ENCODE data around the gene COPB1. TPM values are rescaled to one million over a fixed set of nuclear protein-coding genes. Genes with fewer than 3 reads are reported as not detected.

COPB1 gene
- total RNA-seq, 1 donor from 2014 or later, result 59.9 TPM

DNA sequence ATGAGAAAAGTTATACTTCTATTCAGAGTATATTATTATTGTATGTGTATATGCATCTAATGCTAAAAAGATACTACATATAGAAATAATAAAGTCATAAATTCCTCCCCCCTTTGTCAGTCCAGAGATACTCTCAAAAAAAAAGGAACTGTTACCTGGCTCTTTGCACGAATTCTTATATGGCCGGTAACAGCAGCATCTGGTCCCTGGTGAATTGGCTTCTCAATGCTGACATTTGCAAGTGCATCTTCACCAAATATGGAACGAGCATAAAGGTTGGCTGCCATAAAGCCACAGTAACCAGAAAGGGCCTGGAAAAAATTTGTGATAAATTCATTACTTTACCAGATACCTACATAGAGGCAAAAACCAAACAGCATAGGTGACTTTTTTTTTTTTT, 41.2 kb downstream of the COPB1 start:
- TF ChIP-seq POLR2A (IDR thresholded peaks at IDR 0.05) (no peak), POLR2AphosphoS5 (IDR thresholded peaks at IDR 0.05; ENCODE audit: insufficient read depth in 1 of 2, low read depth in 1 of 2) (no peak)
- TF ChIP-seq, protein P1, sequence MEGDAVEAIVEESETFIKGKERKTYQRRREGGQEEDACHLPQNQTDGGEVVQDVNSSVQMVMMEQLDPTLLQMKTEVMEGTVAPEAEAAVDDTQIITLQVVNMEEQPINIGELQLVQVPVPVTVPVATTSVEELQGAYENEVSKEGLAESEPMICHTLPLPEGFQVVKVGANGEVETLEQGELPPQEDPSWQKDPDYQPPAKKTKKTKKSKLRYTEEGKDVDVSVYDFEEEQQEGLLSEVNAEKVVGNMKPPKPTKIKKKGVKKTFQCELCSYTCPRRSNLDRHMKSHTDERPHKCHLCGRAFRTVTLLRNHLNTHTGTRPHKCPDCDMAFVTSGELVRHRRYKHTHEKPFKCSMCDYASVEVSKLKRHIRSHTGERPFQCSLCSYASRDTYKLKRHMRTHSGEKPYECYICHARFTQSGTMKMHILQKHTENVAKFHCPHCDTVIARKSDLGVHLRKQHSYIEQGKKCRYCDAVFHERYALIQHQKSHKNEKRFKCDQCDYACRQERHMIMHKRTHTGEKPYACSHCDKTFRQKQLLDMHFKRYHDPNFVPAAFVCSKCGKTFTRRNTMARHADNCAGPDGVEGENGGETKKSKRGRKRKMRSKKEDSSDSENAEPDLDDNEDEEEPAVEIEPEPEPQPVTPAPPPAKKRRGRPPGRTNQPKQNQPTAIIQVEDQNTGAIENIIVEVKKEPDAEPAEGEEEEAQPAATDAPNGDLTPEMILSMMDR (IDR thresholded peaks at IDR 0.05), result no peak
- Histone ChIP-seq H3K4me3 (no peak overlapping the region), H3K36me3 (peaks cover 5 to 64% of the 10 kb centered on the region in 2 donors), H3K4me1 (no peaks in the 10 kb centered on the region), H3K27ac (no peak overlapping the region), H3K27me3 (no peaks in the 10 kb centered on the region), H3K9me3 (no peaks in the 10 kb centered on the region)
- DNase-seq (ENCODE audit: extremely low spot score in 2 of 2), result no peak
- intact Hi-C loops (cut with DNase I), result no loop called here

DNA sequence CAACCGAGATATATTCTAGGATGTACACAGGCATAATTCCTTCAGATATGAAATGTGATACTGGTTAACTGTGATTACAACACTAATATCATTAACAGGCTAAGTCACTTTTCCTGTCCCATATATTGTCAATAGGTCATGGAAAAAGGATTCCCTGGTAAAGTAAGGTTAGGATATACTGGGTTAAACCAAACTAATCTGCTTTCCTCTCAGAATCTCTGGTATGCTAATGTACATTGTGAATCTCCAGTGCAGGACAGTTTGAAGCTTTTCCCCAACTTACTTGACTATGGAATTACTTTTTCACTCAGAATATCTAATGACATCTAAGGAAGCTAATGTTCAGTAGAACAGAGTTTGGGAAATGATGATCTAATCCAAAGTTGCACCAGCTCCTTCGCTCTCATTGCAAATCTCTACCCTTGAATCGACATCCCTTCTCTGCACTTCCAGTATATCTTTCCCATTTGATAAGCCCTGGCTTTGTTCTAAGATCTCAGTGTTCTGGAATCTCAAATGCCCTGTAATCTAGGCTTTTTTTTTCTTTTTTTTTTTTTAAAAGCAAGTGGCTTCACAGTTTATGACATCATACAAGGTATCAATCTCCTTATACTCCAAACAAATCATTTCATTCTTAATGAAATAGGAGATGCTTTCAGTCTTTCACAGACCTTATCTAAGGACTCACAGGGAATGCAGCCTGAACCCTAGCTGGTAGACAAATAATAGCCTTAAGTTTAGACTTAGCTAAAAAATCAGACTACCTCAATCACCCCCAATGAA, 43.8 kb downstream of the COPB1 start:
- intact Hi-C loops (cut with DNase I), result no loop called here
- DNase-seq (ENCODE audit: extremely low spot score in 2 of 2), result no peak
- Histone ChIP-seq H3K27me3 (no peaks in the 10 kb centered on the region), H3K36me3 (peaks cover 5 to 40% of the 10 kb centered on the region in 2 donors), H3K27ac (no peak overlapping the region), H3K4me3 (no peak overlapping the region), H3K9me3 (no peaks in the 10 kb centered on the region), H3K4me1 (no peaks in the 10 kb centered on the region)
- TF ChIP-seq POLR2AphosphoS5 (IDR thresholded peaks at IDR 0.05; ENCODE audit: insufficient read depth in 1 of 2, low read depth in 1 of 2), result no peak
- TF ChIP-seq POLR2A (IDR thresholded peaks at IDR 0.05), result no peak
- TF ChIP-seq, protein P1 (IDR thresholded peaks at IDR 0.05), result no peak

DNA sequence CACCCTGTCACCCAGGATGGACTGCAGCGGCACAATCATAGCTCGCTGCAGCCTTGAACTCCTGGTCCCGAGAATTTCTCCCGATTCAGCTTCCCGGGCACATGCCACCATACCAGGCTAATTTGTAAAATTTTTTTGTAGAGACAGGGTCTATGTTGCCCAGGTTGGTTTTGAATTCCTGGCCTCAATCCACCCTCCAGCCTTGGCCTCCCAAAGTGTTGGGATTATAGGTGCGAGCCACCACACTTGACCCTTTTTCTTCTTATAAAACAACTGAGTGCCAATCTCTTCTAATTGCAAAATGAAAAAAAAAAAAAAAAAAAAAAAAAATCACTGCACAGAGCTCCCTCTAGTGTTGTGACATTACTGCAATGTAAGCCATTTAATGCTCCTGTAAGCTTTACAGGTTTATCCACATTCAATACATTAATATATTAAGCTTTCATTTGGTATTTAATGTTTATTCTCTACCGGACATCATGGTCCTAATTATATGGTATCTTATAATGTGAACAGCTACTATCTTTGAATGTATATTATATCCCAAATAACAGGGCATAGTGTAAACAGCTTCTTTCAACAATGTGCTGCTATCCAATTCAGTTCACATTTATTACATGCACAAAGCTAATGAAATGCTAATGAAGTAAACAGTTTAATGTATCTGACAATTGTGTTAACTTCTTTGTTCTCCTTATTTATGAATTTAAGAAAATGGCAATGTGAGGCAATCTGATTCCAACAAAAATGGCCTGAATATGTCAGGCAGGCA, 44.6 kb downstream of the COPB1 start:
- H3K4me3 ChIP-seq, result no peak overlapping the region
- TF ChIP-seq, protein P1 (IDR thresholded peaks at IDR 0.05), result peak in 2 of 3 experiments; percentile 28 to 42
- no peak for TF ChIP-seq POLR2AphosphoS5 (IDR thresholded peaks at IDR 0.05; ENCODE audit: insufficient read depth in 1 of 2, low read depth in 1 of 2)
- no peak for TF ChIP-seq POLR2A (IDR thresholded peaks at IDR 0.05)
- H3K4me1 ChIP-seq, result no peaks in the 10 kb centered on the region
- no peak overlapping the region for H3K27ac ChIP-seq
- intact Hi-C loops (cut with DNase I), result loop anchor here (5.0 kb wide), 1 partner anchor 153 kb away; no protein-coding TSS in a partner anchor
- H3K9me3 ChIP-seq, result no peaks in the 10 kb centered on the region
- peaks cover 5 to 32% of the 10 kb centered on the region in 2 donors for H3K36me3 ChIP-seq
- no peak for DNase-seq (ENCODE audit: extremely low spot score in 2 of 2)
- no peaks in the 10 kb centered on the region for H3K27me3 ChIP-seq

DNA sequence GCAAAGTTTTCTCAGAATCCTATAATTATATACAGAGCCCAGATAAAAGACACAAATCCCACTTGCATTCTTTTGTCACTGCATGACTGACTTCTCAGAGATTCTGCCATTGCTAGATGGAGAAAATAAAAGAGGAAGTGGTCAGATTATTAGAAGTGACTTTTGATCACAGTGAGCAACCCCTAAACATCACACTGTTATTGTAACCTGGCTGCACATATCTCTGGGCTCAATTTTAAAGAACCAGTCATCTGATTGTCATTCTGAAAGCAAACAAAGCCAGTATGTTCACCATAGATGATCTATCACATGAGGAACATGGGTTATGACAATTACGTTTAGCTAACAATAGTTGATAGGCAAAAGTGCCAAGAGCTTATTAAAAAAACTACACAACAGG, 47.8 kb downstream of the COPB1 start:
- no peak for DNase-seq (ENCODE audit: extremely low spot score in 2 of 2)
- intact Hi-C loops (cut with DNase I), result loop anchor here (5.0 kb wide), 1 partner anchor 150 kb away; no protein-coding TSS in a partner anchor
- no peak overlapping the region for H3K27ac ChIP-seq
- no peak overlapping the region for H3K4me3 ChIP-seq
- H3K4me1 ChIP-seq, result no peaks in the 10 kb centered on the region
- TF ChIP-seq POLR2AphosphoS5 (IDR thresholded peaks at IDR 0.05; ENCODE audit: insufficient read depth in 1 of 2, low read depth in 1 of 2) (no peak), POLR2A (IDR thresholded peaks at IDR 0.05) (no peak)
- TF ChIP-seq, protein P1 (IDR thresholded peaks at IDR 0.05), result no peak
- no peaks in the 10 kb centered on the region for H3K27me3 ChIP-seq
- peaks cover 0 to 2% of the 10 kb centered on the region in 2 donors for H3K36me3 ChIP-seq
- H3K9me3 ChIP-seq, result no peaks in the 10 kb centered on the region

Data from vagina (tissue), 2 donors.